ENCODE measurements around the gene ZNF862.

ZNF862 gene

DNA sequence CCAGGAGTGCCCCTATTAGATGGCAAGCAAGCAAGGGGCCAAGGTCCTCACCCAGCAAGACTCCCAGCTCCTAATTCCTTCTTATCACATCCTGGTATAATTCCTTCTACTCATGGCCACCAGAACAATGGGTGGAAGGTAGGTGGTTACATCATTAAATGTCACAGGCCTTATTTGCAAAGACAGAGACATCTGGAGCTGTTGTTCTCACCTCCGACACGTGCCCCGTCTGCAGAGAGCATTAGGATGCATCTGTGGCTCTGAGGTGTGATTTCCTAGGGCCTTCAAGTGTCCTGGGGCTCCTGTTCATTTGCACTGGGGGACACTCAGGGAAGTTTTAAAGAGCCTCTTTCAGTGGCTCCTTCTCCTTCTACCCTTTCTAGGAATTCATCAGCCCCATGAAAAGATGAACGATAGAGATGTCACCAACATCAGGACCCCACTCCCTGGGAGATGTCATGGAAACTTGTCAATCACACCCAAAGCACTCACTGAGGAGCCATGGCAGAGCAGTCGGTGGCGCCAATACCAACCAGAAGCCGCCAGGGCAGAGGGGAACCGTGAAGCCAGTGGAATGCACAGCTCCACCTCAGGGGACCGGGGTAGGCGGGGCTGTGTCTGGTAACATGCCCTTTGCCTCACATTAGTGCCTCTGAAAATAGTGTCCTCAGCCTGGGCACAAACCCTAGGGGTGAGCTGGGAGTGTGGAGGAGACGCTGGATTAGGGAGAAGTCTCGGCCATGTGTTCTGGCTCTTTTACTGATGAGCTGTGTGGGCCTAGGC is 32.7 kb downstream of the ZNF862 start:
- no peak for TF ChIP-seq CTCF (conservative IDR thresholded peaks at IDR 0.05; ENCODE audit: low read length)
- DNase-seq (ENCODE audit: low read depth) = no peak
- H3K4me3 ChIP-seq (ENCODE audit: low read length) = no peak overlapping the region

- H3K4me3 ChIP-seq (ENCODE audit: low read length) = no peak overlapping the region
- no peak for TF ChIP-seq CTCF (conservative IDR thresholded peaks at IDR 0.05; ENCODE audit: low read length)
- DNase-seq (ENCODE audit: low read depth) = no peak
Measured at GRCh38 chr7:149871576-149871975, 33.4 kb downstream of the ZNF862 start.

DNA sequence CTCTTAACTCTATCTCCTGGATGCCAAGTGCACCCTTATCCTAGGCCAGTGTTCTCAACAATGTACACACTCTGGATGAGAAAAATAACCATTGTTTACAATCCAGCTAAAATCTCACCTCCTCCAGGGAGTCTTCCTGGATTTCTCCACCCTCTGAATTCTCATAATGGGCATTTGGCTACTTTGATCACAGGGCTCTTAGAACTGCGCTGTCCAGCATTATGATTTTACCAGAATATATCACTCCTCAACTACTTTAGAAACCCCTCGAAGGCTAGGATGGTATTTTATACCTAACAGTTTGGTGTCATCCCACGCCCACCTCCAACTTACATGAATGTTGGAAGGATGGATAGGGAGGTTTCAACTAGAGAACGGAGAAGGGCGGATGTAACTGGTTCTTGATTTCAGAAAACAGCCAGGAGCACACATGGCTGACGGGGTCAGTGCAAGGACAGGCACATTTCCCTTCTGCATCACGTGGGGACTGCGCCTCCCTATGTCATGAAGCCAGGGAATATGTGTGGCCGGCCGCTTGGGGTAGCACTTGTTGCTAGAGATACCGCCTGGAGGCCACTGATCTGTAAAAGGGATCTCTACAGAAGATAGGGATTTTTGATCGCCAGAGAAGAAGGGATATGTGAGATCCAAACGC is 34.4 kb downstream of the ZNF862 start:
- H3K4me3 ChIP-seq (ENCODE audit: low read length) = peak overlapping the region; percentile 72
- DNase-seq (ENCODE audit: low read depth) = peak; percentile 85
- TF ChIP-seq CTCF (conservative IDR thresholded peaks at IDR 0.05; ENCODE audit: low read length) = peak; percentile 44

DNA sequence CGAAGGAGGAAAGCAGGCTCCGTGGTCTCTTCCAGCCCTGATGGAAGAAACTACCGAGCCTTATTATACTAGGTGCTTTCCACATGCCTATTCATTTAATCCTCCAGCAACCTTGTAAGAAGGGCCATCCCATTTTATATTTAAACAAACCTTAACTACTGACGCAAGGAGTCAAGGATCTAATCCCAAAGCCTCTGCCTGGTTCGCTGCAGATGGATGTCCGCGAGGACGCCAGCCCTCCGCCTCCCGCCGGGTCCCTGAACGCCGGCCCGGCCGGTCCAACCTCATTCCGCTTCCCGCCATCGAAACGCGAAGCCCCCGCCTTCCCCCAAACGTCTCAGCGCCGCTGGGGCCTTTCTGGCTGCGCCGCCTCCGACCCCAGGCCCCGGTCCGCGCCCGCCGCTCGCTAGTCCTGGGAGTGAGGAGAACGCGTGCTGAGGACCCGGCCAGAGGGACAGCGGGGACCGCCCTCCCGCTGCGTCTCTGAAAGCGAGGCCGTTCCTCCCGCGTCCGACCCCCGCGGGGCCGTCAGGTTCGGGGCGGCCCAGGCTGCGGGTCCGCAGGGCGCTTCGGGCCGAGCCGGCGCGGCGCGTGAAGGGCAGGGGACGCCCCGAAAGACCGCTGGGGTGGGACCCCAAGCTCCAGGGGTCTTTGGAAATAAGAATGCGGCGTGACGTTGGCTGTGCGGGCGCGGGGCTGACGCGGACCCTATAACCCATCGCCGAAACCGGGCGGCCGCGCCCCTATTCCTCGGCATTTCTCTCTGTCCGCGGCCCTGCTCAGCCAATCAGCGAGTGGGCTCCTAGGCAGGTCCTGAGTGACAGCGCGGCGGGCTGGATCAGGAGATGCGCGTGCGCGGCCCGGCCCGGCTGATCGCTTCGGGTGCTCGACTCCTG is 35.1 kb downstream of the ZNF862 start, which contains the start of gene ATP6V0E2:
Gene ATP6V0E2 (plus strand): TSS at position 896 of the 896 bp plus-strand sequence. CDS start 97 bp downstream, outside the sequence.
- TF ChIP-seq CTCF (conservative IDR thresholded peaks at IDR 0.05; ENCODE audit: low read length) = no peak
- H3K4me3 ChIP-seq (ENCODE audit: low read length) = peak within 1 kb of the TSS; percentile 72
- DNase-seq (ENCODE audit: low read depth) = peak; percentile 88

DNA sequence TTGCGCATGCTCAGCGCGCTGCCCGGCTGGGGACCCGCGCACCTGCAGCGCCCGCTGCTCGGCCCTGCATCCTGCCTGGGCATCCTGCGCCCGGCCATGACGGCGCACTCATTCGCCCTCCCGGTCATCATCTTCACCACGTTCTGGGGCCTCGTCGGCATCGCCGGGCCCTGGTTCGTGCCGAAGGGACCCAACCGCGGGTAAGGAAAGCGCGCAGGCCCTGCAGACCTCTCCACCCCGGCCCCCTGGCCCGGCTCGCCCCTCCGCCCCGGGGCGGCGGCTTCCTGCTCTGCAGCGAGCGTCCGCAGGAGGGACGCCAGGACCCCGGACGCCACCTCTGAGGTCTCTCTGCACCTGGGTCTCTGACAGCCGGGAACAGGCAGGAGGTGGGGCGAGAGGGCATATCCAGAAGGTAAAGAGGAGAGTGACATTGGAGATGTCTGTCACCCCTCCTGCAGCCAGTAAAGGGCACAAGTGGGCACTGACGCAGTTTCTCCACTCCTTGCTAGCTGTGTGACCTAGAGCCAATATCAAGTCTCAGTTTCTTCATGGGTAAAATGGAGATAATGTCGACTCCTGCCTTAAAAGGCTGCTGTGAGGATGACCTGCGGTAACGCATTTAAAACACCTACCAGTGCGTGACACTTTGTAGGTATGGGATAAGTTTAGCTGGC is 35.9 kb downstream of the ZNF862 start:
- DNase-seq (ENCODE audit: low read depth) = no peak
- TF ChIP-seq CTCF (conservative IDR thresholded peaks at IDR 0.05; ENCODE audit: low read length) = no peak
- peak overlapping the region; percentile 72 for H3K4me3 ChIP-seq (ENCODE audit: low read length)

GRCh38 chr7:149874644-149875028 is 36.5 kb downstream of the ZNF862 start:
- TF ChIP-seq CTCF (conservative IDR thresholded peaks at IDR 0.05; ENCODE audit: low read length) = no peak
- no peak overlapping the region for H3K4me3 ChIP-seq (ENCODE audit: low read length)
- DNase-seq (ENCODE audit: low read depth) = no peak

Data from AG10803 (cell line).